ENCODE results near the gene DND1. TPM values are rescaled to one million over a fixed set of nuclear protein-coding genes. Genes with fewer than 3 reads are reported as not detected.
"Not testable (repeated sequence)": the region's sequence is repeated elsewhere in the genome, so short reads cannot be mapped to it uniquely, and the experiment has no call there.

Gene DND1
- total RNA-seq, 1 donor from 2014 or later = 2.5 TPM

DNA sequence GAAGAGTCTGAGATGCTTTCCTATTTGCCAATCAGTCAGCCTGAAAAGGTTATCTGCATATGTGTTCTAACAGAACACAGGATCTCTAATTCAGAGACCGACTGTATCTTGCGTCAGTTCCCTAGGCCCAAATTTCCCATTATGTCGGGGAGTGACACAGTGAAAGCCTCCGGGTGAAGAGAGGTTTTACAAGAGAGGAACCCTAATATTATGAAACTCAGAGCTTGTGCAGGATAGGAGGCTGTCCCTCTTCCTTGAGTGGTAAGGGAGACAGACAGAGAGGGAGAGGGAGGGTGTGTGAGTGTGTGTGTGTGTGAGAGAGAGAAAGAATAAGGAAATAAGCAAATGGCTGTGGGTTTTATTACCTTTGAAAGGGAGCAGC lies 42.3 kb downstream of the DND1 start:
- no peak for DNase-seq (ENCODE audit: low spot score)

DNA sequence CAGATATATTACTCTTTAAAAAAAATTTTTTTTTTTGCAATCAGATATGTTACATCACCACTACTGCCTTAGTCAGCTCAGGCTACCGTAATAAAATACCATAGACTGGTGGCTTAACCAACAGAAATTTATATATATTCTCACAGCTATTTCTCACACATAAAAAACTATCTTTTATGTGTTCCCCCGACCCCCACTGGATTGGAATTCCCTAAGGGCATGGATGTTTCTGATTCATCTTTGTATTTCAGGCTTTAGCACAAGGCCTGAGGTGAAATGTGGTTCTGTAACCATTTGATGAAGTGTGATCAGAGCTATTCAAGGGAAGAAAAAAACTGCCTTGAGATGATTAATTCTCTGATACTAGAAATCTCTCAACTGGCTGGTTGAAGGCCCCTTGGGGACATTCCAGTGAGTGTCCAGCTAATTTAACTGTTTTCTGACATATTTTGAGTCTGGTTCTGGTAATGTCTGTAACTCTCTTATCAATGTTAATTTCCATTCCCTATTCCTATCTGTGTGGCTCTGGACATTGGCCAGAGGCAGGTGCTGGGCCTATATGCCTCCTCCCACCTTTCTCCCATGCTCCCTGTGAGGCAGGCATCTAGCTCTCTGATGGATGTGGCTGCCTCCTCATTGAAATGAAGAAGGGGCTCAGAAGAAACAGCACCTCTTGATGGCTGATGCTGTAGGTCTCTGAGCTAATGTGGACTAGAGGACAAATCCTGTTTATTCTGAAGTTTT lies 42.9 kb downstream of the DND1 start:
- DNase-seq (ENCODE audit: low spot score) = no peak

DNA sequence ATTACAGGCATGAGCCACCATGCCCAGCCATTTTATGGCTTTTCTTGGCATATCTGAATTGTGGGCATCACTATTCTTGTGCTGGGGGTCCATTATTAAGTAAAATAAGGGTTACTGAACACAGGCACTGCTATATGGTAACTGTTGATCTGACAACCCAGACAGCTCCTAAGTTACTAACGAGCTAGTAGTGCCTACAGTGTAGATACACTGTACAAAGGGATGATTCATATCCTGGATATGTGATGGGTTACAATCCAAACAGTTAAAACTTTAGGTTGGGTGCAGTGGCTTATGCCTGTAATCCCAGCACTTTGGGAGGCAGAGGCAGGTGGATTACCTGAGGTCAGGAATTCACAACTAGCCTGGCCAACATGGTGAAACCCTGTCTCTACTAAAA lies 44.7 kb downstream of the DND1 start:
- DNase-seq (ENCODE audit: low spot score) = no peak

DNA sequence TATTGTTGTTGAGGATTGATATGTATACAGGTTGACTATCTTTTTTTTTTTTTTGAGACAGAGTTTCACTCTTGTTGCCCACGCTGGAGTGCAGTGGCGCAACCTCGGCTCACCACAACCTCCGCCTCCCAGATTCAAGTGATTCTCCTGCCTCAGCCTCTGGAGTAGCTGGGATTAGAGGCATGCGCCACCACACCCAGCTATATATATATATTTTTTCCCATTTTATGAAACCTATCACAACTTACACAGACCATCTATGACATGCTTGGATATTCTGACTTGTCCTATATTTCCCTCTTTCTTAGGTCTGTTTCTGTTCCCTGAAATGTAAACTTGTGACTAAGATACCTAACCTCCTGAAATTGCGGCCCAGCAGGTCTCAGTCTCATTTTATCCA lies 45.4 kb downstream of the DND1 start:
- no peak for DNase-seq (ENCODE audit: low spot score)

DNA sequence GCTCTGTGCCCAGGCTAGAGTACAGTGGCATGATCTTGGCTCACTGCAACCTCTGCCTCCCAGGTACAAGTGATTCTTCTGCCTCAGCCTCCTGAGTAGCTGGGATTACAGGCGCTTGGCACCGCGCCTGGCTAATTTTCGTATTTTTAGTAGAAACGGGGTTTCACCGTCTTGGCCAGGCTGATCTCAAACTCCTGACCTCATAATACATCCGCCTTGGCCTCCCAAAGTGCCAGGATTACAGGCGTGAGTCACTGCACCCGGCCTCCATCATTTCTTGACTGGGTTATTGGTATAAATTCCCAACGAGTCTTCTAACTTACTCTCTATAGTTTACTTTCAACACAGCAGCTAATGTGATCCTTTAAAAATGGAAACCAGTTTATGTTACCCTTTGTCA lies 48.5 kb downstream of the DND1 start:
- DNase-seq (ENCODE audit: low spot score) = not testable (repeated sequence)

DNA sequence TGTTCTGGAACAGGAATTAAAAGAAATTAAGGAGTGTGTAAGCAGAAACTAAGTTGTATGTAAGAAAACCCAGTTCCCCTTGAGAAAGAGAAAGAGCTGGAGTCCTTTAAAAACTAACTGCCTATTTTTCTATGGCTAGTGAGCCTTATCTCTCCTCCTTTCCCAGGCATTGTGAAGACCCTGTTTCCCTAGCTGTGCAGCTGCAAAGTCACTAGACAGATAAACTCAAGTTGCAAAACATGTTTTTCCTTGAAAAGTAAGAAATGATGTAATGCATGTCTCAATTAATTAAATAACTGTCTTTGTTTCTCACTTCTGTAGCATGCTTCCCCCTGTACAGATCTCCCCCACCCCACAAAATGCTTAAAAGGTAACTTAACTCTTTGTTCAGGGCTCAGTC lies 50.3 kb downstream of the DND1 start:
- not testable (repeated sequence) for DNase-seq (ENCODE audit: low spot score)

DNA sequence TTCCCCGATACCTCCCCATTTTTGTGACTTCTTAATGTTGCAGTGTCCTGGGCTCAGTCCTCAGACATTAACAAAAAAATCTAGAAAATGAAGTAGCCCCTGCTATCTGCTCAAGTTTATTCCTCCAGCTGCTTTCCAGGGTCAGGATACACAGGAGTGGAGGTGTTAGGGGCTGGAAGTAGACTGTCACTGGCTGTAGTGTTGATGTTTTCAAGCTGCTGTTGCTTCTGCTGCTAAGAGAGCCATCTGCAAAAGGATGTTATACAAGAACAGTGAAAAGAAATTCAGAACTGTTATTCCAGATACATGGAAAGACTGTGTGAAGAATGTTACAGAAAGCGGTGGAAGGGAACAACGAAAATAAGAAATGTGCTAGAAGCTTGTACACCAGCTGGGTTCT lies 51.1 kb downstream of the DND1 start:
- no peak for DNase-seq (ENCODE audit: low spot score)

Other genes starting within 250 kb of the DND1 start
- gene EIF4EBP3, start 125.9 kb downstream of the DND1 start, total RNA-seq = 14.4 TPM
- gene SRA1, start 116.1 kb downstream of the DND1 start, total RNA-seq = 27.2 TPM
- gene APBB3, start 109.0 kb downstream of the DND1 start, total RNA-seq = 46.4 TPM
- gene SLC35A4, start 108.7 kb downstream of the DND1 start, total RNA-seq = 73.8 TPM
- 104 TPM for gene CD14, start 40.4 kb downstream of the DND1 start, total RNA-seq
- 20.6 TPM for gene TMCO6, start 34.1 kb downstream of the DND1 start, total RNA-seq
- gene NDUFA2, start 25.9 kb downstream of the DND1 start, total RNA-seq = 73.0 TPM
- 72.1 TPM for gene IK, start 25.7 kb downstream of the DND1 start, total RNA-seq
- gene WDR55, start 8.7 kb downstream of the DND1 start, total RNA-seq = 22.1 TPM
- gene HARS1, start 17.8 kb upstream of the DND1 start, total RNA-seq = 45.5 TPM
- 30.5 TPM for gene HARS2, start 17.9 kb upstream of the DND1 start, total RNA-seq
- 50.9 TPM for gene ZMAT2, start 26.9 kb upstream of the DND1 start, total RNA-seq
- 0.06 TPM for gene PCDHA1, start 112.6 kb upstream of the DND1 start, total RNA-seq
- 0.20 TPM for gene PCDHA2, start 121.3 kb upstream of the DND1 start, total RNA-seq
- gene PCDHA3, start 127.5 kb upstream of the DND1 start, total RNA-seq = 1.9 TPM
- gene PCDHA4, start 133.5 kb upstream of the DND1 start, total RNA-seq = 8.0 TPM
- gene PCDHA5, start 148.0 kb upstream of the DND1 start, total RNA-seq = 1.2 TPM
- 2.0 TPM for gene PCDHA6, start 154.4 kb upstream of the DND1 start, total RNA-seq
- gene PCDHA7, start 160.7 kb upstream of the DND1 start, total RNA-seq = 0.89 TPM
- gene PCDHA8, start 167.6 kb upstream of the DND1 start, total RNA-seq = 0.49 TPM
- 0.29 TPM for gene PCDHA9, start 174.8 kb upstream of the DND1 start, total RNA-seq
- 2.9 TPM for gene PCDHA10, start 182.3 kb upstream of the DND1 start, total RNA-seq
- gene PCDHA11, start 195.4 kb upstream of the DND1 start, total RNA-seq = 2.9 TPM
- gene PCDHA12, start 201.7 kb upstream of the DND1 start, total RNA-seq = 10.0 TPM
- gene PCDHA13, start 208.5 kb upstream of the DND1 start, total RNA-seq = 6.7 TPM